ENCODE measurements around the gene BOC.

Gene BOC

GRCh38 chr3:113287803-113288648 lies 76.7 kb downstream of the BOC start:
- TF ChIP-seq EZH2 (IDR thresholded peaks at IDR 0.05; ENCODE audit: borderline replicate concordance, low read depth, low read length, severe bottlenecking) (no peak), CTCF (IDR thresholded peaks at IDR 0.05; ENCODE audit: borderline replicate concordance, extremely low read depth, low read length, poor library complexity, severe bottlenecking) (peak; percentile 96)
- Histone ChIP-seq H3K27ac (ENCODE audit: low read length) (no peak overlapping the region), H3K27me3 (ENCODE audit: insufficient read depth, low read length, poor library complexity) (no peaks in the 10 kb centered on the region), H3K4me2 (ENCODE audit: insufficient read depth, low read length) (no peak overlapping the region), H3K4me1 (ENCODE audit: insufficient read depth, low read length) (no peaks in the 10 kb centered on the region), H3K36me3 (ENCODE audit: insufficient read depth, low read length) (no peaks in the 10 kb centered on the region), H3K4me3 (ENCODE audit: low read depth in 1 of 2, low read length in 2 of 2) (no peak overlapping the region), H4K20me1 (ENCODE audit: insufficient read depth, low read length) (no peaks in the 10 kb centered on the region), H3K9ac (ENCODE audit: low read depth, low read length) (no peak overlapping the region), H2AFZ (ENCODE audit: low read depth, low read length) (no peak overlapping the region), H3K9me3 (ENCODE audit: insufficient read depth, low read length, severe bottlenecking) (no peaks in the 10 kb centered on the region), H3K79me2 (ENCODE audit: insufficient read depth, low read length) (no peaks in the 10 kb centered on the region)
- peak; percentile 62 for DNase-seq
- ATAC-seq (ENCODE audit: insufficient read depth, low read depth), result peak; percentile 76

GRCh38 chr3:113288881-113289280 lies 77.5 kb downstream of the BOC start:
- no peak for ATAC-seq (ENCODE audit: insufficient read depth, low read depth)
- H3K36me3 ChIP-seq (ENCODE audit: insufficient read depth, low read length), result no peaks in the 10 kb centered on the region
- H3K9me3 ChIP-seq (ENCODE audit: insufficient read depth, low read length, severe bottlenecking), result no peaks in the 10 kb centered on the region
- DNase-seq, result no peak
- H3K79me2 ChIP-seq (ENCODE audit: insufficient read depth, low read length), result no peaks in the 10 kb centered on the region
- H3K4me3 ChIP-seq (ENCODE audit: low read depth in 1 of 2, low read length in 2 of 2), result no peak overlapping the region
- H3K9ac ChIP-seq (ENCODE audit: low read depth, low read length), result no peak overlapping the region
- TF ChIP-seq CTCF (IDR thresholded peaks at IDR 0.05; ENCODE audit: borderline replicate concordance, extremely low read depth, low read length, poor library complexity, severe bottlenecking) (no peak), EZH2 (IDR thresholded peaks at IDR 0.05; ENCODE audit: borderline replicate concordance, low read depth, low read length, severe bottlenecking) (no peak)
- H3K27me3 ChIP-seq (ENCODE audit: insufficient read depth, low read length, poor library complexity), result no peaks in the 10 kb centered on the region
- H2AFZ ChIP-seq (ENCODE audit: low read depth, low read length), result no peak overlapping the region
- no peaks in the 10 kb centered on the region for H3K4me1 ChIP-seq (ENCODE audit: insufficient read depth, low read length)
- no peak overlapping the region for H3K27ac ChIP-seq (ENCODE audit: low read length)
- H3K4me2 ChIP-seq (ENCODE audit: insufficient read depth, low read length), result no peak overlapping the region
- H4K20me1 ChIP-seq (ENCODE audit: insufficient read depth, low read length), result no peaks in the 10 kb centered on the region

- no peaks in the 10 kb centered on the region for H3K79me2 ChIP-seq (ENCODE audit: insufficient read depth, low read length)
- no peak overlapping the region for H3K4me2 ChIP-seq (ENCODE audit: insufficient read depth, low read length)
- H4K20me1 ChIP-seq (ENCODE audit: insufficient read depth, low read length), result no peaks in the 10 kb centered on the region
- H3K27me3 ChIP-seq (ENCODE audit: insufficient read depth, low read length, poor library complexity), result no peaks in the 10 kb centered on the region
- no peaks in the 10 kb centered on the region for H3K9me3 ChIP-seq (ENCODE audit: insufficient read depth, low read length, severe bottlenecking)
- H3K9ac ChIP-seq (ENCODE audit: low read depth, low read length), result no peak overlapping the region
- no peaks in the 10 kb centered on the region for H3K36me3 ChIP-seq (ENCODE audit: insufficient read depth, low read length)
- H3K4me1 ChIP-seq (ENCODE audit: insufficient read depth, low read length), result no peaks in the 10 kb centered on the region
- TF ChIP-seq CTCF (IDR thresholded peaks at IDR 0.05; ENCODE audit: borderline replicate concordance, extremely low read depth, low read length, poor library complexity, severe bottlenecking) (no peak), EZH2 (IDR thresholded peaks at IDR 0.05; ENCODE audit: borderline replicate concordance, low read depth, low read length, severe bottlenecking) (no peak)
- no peak for ATAC-seq (ENCODE audit: insufficient read depth, low read depth)
- H2AFZ ChIP-seq (ENCODE audit: low read depth, low read length), result no peak overlapping the region
- no peak overlapping the region for H3K4me3 ChIP-seq (ENCODE audit: low read depth in 1 of 2, low read length in 2 of 2)
- H3K27ac ChIP-seq (ENCODE audit: low read length), result no peak overlapping the region
- no peak for DNase-seq
Measured at GRCh38 chr3:113291572-113291971, 80.2 kb downstream of the BOC start.
